Lower leg skin (tissue), 3 donors: ENCODE data around the gene TMEM31.

Source experiments
- POLR2A ChIP-seq, 2 donors: fragments of 450-650 bp; IDR thresholded peaks; one replicate each; pipeline ENCODE4 v1.6.1; 2016 to 2017; ENCODE audit warnings: antibody characterized with exemption in 2 of 2, mild to moderate bottlenecking in 1 of 2, moderate library complexity in 1 of 2
- TF ChIP-seq, protein P1 (sequence below), 3 donors: fragments of 450-650 bp; IDR thresholded peaks; one replicate each; pipeline ENCODE4 v1.5.1; 2016; ENCODE audit warnings: antibody characterized with exemption in 3 of 3, mild to moderate bottlenecking in 3 of 3, moderate library complexity in 2 of 3

DNA sequence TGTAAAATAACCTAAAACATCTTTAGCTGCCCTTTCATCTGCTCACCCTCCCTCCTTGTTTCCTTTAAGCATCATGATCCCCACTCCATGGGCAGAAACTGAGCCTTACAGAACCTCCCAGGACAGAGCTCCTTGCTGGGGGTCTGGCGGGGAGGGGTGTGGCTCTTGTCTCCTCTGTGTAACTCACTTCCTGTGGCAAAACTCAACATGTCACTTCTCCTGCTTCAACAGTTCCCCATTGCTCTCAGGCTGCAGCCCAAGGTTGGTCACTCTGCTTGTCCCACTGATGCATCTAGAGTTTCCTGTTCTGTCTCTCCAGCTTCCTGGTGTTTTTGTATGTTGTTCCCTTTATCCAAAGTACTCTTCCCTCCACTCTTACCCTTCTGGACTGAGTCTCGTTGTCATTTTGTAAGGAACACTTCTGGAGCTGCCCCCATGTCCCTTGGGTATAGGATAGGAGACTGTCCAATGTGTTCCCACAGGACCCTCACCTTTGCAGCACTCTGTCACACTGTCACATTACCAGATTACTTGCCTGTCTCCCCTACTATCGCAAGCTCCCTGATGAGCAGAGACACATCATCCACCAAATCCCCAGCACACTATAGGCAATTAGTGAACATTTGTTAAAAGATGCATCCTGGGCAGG lies 19.6 kb downstream of the TMEM31 start:
- TF ChIP-seq, protein P1, sequence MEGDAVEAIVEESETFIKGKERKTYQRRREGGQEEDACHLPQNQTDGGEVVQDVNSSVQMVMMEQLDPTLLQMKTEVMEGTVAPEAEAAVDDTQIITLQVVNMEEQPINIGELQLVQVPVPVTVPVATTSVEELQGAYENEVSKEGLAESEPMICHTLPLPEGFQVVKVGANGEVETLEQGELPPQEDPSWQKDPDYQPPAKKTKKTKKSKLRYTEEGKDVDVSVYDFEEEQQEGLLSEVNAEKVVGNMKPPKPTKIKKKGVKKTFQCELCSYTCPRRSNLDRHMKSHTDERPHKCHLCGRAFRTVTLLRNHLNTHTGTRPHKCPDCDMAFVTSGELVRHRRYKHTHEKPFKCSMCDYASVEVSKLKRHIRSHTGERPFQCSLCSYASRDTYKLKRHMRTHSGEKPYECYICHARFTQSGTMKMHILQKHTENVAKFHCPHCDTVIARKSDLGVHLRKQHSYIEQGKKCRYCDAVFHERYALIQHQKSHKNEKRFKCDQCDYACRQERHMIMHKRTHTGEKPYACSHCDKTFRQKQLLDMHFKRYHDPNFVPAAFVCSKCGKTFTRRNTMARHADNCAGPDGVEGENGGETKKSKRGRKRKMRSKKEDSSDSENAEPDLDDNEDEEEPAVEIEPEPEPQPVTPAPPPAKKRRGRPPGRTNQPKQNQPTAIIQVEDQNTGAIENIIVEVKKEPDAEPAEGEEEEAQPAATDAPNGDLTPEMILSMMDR (IDR thresholded peaks at IDR 0.05) = no peak
- TF ChIP-seq POLR2A (IDR thresholded peaks at IDR 0.05) = no peak
